Measurements from ENCODE around the gene MTF1. TPM values are rescaled to one million over a fixed set of nuclear protein-coding genes. Genes with fewer than 3 reads are reported as not detected.
"Not testable (repeated sequence)": the region's sequence is repeated elsewhere in the genome, so short reads cannot be mapped to it uniquely, and the experiment has no call there.

The MTF1 gene
- total RNA-seq, 1 experiment from 2014 or later: 3.0 TPM

DNA sequence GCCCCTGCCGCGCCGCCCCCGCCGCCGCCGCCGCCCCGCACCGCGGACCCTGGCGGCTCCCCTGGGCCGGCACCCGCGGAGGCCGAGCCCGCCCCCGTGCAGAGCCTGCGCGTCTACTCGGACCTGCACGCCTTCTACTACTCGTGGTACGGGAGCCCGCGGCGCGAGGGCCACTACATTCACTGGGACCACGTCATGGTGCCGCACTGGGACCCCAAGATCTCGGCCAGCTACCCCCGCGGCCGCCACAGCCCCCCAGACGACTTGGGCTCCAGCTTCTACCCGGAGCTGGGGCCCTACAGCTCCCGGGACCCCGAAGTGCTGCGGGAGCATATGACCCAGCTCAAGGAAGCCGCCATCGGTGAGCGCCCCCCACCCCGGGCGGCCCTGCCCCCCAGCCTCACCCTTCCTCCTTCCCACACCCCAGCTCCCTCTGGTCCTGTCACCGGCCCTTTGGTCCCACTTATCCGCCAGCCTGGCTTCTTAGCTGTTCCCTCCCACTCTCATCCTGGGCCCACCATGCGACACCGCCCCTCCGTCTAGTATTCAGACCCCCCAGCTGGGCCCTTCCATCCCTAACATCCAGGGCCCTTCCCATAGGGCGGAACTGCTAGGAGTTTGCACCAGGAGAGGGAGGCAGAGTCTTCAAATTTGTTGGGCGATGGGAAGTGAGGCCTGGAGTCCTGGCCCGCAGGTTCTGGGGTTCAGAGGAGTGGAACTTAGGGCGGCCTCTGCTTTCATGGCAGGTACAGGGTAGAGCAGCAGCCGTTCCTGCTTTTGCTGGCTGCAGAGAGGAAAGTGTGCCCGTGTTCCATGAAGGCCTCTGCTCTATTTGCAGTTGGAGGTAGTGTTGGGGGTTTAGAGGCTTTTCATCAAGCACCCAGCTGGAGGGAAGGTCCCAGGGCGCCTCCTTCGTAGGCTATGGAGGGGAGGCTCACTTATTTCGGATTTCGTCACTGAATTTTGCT is 64.7 kb downstream of the MTF1 start:
- DNase-seq (ENCODE audit: low spot score): peak; percentile 15

DNA sequence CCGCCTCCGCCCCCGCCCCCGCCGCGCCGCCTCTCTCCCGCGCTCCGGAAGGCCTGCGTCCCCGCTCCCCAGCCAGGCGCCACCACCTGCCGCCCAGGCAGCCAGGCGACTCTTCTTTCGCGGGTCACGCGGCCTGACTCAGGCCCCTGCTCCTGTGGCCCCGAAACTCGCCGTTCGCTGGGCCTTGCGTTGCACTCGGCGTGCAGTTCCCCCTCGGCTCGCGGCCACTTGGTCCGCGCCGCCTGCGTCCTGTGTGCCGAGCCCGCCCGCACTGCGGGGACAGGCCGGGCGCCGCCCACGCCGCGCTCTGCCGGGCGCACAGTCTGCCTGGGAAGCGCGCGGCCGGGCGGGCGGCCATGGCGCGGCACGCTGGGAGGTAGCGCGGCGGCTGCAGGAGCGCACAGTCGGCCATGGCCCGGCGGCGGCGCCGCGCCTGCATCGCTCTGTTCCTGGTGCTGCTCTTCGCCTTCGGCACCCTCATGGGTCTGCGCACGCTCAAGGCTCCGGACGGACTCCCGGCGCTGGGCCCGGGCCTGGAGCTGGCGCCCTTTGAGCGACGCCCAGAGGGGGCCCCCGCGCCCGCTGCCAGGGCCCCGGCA is 65.5 kb downstream of the MTF1 start, which contains the start of gene MANEAL:
MANEAL (plus strand) TSS at position 75 of the 599 bp plus-strand sequence; CDS start at position 411, 336 bp downstream.
- peak; percentile 65 for DNase-seq (ENCODE audit: low spot score)

DNA sequence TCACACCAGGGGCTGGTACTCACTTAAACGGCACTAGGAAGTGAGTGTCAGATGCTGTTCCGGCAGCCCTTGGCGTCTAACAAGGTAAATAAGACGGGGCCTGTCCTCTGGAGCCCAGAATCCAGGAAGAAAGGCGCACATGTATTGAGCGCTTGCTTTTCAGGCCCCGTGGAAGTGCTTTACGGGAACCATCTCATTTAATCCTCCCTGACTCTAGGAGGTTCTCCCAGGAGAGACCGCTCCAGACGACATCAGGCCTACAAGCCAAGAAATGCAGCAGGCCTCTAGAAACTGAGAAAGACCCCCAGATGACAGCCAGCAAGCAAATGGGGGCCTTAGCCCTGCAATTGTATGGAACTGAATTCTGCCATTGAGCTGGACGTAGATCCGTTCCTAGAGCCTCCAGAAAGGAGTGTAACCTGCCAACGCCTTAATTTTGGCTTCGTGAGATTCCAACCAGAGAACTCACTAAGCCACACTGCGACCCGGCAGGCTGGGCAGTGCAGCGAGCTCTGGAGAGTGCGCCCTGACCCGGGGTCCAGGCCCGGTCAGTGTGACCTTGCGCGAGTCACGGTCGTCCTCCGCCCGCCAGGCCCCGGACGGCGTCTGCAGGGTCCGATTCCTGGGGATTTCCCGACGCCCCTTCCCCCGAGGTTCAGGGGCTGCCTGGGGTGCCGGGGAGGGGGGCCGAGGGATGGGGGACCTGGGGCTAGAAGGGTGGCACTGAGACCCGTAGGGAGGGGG is 66.3 kb downstream of the MTF1 start:
- no peak for DNase-seq (ENCODE audit: low spot score)

DNA sequence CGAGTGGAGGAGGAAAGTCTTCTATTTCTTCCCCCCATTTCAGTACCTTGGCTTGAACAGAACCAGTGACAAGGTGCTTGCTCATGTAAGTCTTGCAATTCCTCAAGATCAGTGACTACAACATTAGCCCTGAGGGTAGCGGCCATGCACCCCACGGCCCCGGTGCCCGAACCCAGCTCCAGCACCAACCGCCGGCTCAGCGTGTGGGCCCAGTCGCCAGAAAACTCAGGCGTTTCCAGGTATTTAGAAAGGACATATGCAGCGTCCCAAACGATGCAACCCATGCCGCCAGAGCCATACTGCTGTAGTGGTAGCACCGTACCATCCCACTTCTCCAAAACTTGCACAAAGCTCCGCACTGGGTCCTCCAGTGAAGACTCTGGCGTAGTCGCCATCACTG is 76.9 kb downstream of the MTF1 start:
- no peak for DNase-seq (ENCODE audit: low spot score)

DNA sequence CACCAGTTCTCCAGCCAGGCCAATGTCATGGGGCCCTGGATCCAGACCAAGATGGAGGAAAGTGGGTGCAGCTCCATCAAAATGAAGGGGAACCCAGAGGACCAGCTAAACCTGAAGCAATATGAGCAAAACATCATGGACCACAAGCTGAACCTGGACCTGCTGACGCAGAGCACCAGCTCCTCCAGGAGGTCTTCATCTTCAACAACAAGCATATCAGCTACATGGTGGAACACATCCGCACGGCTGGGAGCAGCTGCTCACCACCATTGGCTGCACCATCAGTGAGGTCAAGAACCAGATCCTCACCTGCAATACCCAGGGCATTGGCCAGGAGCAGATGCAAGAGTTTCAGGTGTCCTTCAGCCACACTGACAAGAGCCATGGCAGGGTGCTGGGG is 80.7 kb downstream of the MTF1 start:
- DNase-seq (ENCODE audit: low spot score): no peak

DNA sequence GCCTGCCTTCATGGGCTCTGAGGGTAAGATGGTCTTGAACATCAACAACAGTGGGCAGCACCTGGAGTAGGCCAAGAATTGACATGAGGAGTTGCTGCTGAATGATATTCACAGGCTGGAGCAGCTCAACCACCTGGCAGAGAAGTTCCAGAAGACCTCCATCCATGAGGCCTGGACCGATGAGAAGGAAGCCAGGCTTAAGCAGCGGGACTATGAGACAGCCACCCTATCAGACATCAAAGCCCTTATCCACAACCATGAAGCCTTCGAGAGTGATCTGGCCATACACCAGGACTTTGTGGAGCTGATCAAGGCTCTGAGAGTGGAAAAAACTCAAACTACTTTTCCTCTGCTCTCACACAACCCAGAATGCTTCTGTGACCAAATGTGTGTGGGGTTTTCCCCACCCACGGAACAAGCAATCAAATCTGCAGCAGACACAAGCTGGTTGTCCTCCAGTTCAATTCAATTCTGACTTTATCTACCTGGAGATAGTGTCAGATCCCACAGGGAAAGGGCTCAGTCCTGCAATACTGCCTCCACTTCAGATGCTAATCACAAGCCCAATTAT is 82.4 kb downstream of the MTF1 start:
- DNase-seq (ENCODE audit: low spot score): no peak

DNA sequence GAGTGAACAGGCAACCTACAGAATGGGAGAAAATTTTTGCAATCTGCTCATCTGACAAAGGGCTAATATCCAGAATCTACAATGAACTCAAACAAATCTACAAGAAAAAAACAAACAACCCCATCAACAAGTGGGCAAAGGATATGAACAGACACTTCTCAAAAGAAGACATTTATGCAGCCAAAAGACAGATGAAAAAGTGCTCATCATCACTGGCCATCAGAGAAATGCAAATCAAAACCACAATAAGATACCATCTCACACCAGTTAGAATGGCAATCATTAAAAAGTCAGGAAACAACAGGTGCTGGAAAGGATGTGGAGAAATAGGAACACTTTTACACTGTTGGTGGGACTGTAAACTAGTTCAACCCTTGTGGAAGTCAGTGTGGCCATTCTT is 88.0 kb downstream of the MTF1 start:
- not testable (repeated sequence) for DNase-seq (ENCODE audit: low spot score)

DNA sequence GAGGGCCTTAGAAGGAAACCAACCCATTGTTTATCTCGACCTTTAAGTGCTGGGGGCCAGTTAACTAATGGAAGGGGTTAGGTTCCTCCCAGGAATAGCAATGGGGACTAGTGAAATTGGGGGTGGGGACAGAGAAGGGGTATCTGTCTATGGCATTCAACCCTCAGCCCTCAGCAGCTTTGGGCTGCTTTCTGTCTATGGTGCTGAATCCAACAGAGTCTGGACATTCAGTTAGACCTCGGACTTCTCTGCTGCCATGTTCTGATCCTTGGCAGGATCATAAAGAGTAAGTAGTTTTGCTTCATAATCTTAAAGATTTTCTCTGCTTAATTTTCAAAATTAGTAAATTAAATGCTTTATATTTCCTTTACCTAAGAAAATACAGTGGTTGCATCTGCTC is 91.9 kb downstream of the MTF1 start:
- no peak for DNase-seq (ENCODE audit: low spot score)

DNA sequence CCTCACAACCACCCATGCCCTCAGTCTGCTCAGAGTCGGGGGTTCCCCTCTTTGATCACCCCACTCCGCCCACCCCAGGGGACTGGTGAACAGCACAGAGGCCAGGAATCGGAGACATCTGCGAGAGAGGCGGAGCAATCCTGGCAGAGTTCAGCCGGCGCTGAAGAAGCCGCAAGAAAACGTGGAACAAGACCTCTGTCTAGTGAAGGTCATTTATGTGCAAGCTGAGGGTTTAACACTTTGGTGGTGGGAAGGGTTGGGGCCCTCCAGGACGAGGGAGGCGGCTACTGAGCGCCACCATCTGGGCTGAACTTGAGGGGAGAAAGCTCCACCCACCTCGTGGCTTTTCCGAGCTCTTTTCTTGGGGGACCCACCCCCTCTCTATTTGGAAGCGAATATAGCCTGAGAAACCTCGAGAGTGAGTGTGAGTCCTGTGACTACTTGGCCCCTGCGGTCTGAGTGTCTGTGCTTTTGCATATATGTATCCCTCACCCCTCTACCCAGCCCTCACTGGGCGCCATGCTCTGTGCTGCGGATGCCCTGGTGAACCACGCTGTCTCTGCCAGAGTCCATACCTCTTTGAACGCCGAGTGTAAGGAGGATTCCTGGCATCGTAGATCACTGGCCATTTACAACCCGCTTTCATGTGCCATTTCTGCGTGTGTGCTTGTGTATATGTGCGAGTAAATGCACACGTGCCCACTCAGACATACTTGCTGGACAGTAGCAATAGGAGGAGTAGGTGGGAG is 93.3 kb downstream of the MTF1 start:
- DNase-seq (ENCODE audit: low spot score): peak; percentile 34

DNA sequence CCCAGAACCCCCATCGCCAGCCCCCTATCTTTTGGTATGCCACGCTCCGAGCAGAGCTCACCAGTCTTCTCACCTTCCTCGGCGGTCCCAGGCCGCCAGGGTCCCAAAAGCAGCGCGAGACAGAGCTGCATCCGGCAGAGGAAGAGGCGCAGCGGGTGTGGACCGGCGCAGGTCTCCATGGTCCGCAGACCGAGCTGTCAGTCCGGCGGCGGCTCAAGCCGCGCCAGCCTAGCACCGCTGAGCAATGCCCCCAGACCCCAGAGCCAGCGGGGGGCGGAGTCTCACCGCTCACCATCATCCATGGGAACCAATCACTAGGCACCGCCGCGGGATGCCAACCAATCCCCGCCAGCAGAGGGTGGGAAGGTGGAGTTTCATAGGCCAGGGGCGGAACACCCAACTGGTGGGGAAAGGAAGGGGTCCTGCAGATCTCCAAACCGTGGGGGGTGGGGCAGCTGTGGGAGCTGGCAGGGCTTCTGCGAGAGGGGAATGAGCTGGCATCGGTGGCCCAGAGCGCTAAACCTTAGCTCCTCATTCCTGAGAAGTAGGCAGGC is 94.4 kb downstream of the MTF1 start, which contains the start of gene EPHA10:
EPHA10 (minus strand) TSS at position 233 of the 554 bp plus-strand sequence; CDS start at position 179, 54 bp downstream.
- DNase-seq (ENCODE audit: low spot score): no peak

DNA sequence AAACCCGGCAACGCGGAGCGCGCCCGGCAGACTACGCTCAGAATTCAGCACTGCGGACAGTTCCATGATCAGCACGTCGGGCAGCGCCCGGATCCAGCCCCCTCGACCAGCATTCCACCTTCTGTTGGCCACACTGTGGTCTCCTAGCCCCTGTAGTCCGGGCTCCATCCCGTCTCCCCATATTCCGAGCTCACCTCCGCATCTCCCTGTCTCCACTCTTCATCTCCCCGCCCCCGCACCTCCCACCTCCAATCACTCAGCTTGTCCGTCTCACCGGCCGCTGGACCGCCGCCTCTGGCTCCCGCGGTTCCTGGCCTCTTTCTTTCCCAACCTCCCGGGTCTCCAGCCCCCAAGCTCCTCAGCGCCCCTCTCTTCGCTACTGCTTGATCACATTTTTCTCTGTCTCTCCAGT is 95.0 kb downstream of the MTF1 start:
- DNase-seq (ENCODE audit: low spot score): no peak

DNA sequence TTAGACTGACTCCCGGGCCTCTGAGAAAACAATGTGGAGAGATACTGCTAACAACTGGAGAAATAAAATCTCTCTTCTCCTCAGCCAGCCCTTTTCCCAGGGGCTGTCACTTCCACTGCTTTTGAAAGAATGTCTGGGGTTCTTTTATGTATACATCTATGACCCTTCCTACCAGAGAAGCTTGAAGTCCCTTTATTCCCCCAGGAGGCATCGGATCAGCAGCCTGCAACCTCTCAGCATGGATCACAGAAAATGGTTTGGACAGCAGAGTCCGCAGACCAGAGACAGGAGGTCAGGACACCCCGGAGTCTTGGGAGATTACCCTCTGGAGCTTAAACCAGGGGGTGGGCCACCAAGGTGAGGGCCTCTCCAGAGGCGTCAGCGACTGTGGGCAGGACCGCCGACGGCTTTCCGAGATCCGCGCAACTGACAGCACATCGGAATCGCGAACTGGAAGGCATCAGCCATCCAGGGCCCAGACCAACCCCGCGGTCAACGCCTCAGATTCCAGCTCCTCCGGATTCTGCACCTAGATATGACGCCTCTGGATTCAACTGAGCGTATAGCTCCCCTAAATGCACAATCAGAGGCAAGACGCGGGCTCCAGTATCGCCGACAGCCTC is 95.5 kb downstream of the MTF1 start:
- DNase-seq (ENCODE audit: low spot score): no peak

DNA sequence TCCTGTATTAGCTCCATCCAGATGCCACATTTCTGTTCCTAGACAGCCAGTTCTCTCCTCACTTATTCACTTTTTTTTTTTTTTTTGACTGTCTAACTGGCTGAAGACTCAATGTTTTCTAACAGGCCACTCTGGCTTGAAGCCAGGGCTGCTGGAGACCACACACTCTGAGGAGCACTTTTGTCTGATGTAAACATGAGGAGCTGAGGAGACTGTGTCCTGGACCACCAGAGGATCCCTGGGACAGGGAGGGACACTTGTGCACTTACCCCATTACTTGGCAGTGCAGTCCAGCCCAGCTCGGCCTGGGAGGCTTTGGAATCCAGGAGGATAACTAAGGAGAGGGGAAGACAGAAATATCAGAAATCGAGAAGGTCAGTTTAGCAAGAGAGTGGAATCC is 96.9 kb downstream of the MTF1 start:
- no peak for DNase-seq (ENCODE audit: low spot score)

DNA sequence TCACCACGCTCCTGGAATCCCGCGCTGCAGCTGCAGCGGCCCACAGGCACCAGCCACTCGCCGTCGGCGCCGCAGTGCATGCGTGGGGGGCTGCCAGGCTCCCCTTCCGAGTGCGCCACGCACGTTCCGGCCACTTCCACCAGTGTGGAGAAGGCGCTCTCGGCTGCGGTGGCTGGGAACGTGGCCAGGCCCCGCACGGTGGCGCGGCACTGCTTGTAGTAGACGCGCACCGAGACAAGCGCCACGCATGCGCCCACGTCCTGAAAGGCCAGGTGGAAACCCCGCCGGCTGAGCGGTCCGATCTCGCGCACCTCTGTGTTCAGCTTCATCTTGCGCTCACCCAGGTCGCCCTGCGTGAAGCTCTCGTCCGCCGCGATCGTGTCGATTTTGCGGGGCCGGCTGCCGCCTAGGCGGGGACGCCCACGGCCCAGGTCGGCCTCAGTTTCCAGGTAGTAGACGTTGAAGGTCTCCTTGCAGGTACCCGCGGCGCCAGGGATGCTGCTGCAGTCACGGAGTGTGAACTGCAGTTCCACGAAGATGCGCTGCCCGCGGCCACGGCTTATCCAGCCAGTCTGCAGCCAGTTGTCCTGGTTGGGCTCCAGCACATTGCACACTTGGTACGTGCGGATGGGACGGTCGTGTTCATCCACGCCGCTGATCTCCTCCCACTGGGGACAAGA is 97.8 kb downstream of the MTF1 start:
- DNase-seq (ENCODE audit: low spot score): no peak

Small RNAs within 50 kb of the gene (small RNA-seq; reads per million reads assigned to genes)
- gene RF00092 (not detected), gene RNU6-584P (not detected)

Other genes with a start within 250 kb of the MTF1 start
- not detected in 2 replicates for gene RSPO1, start 224.7 kb downstream of the MTF1 start, total RNA-seq (2014; rRNA removed; shearing (Covaris generic))
- gene CDCA8, start 167.1 kb downstream of the MTF1 start, total RNA-seq (2014; rRNA removed; shearing (Covaris generic)): 17.1 and 19.0 TPM in 2 replicates
- gene EPHA10, start 94.5 kb downstream of the MTF1 start, total RNA-seq (2014; rRNA removed; shearing (Covaris generic)): 1.8 and 2.2 TPM in 2 replicates
- gene MANEAL, start 65.7 kb downstream of the MTF1 start, total RNA-seq (2014; rRNA removed; shearing (Covaris generic)): 35.2 and 39.6 TPM in 2 replicates
- gene C1orf122, start 51.8 kb downstream of the MTF1 start, total RNA-seq (2014; rRNA removed; shearing (Covaris generic)): 103 and 113 TPM in 2 replicates
- gene YRDC, start 51.4 kb downstream of the MTF1 start, total RNA-seq (2014; rRNA removed; shearing (Covaris generic)): 55.1 and 56.7 TPM in 2 replicates
- 10.0 and 15.5 TPM in 2 replicates for gene INPP5B, start 87.5 kb upstream of the MTF1 start, total RNA-seq (2014; rRNA removed; shearing (Covaris generic))
- 57.5 and 69.0 TPM in 2 replicates for gene SF3A3, start 130.4 kb upstream of the MTF1 start, total RNA-seq (2014; rRNA removed; shearing (Covaris generic))
- gene FHL3, start 145.9 kb upstream of the MTF1 start, total RNA-seq (2014; rRNA removed; shearing (Covaris generic)): 12.2 and 15.2 TPM in 2 replicates
- gene UTP11, start 153.1 kb upstream of the MTF1 start, total RNA-seq (2014; rRNA removed; shearing (Covaris generic)): 22.1 and 26.1 TPM in 2 replicates
- gene POU3F1, start 187.2 kb upstream of the MTF1 start, total RNA-seq (2014; rRNA removed; shearing (Covaris generic)): 0.94 and 1.1 TPM in 2 replicates

Measured in HT-29 (cell line).